BLaER1 treated with 17β-estradiol and CSF1 and Interleukin-3, amounts not matched to agents 10 nM and 100 nM (cell line): ENCODE measurements around the gene LECT2.

ENCODE experiments used
- H3K27ac ChIP-seq, 11 experiments: shearing (Covaris generic); formaldehyde crosslinking; 2 replicates each; pipeline ENCODE4 v1.8.1; 2022
- H3K27me3 ChIP-seq, 11 experiments: shearing (Covaris generic); formaldehyde crosslinking; 2 replicates each; pipeline ENCODE4 v1.8.1; 2022
- H3K36me3 ChIP-seq, 11 experiments: shearing (Covaris generic); formaldehyde crosslinking; 2 replicates each; pipeline ENCODE4 v1.8.1; 2022
- H3K4me1 ChIP-seq, 10 experiments: shearing (Covaris generic); formaldehyde crosslinking; 2 replicates each; pipeline ENCODE4 v1.8.1; 2022
- H3K4me2 ChIP-seq, 11 experiments: shearing (Covaris generic); formaldehyde crosslinking; 2 replicates each; pipeline ENCODE4 v1.8.1; 2022
- H3K4me3 ChIP-seq, 10 experiments: shearing (Covaris generic); formaldehyde crosslinking; 2 replicates each; pipeline ENCODE4 v1.8.1; 2022
- H3K9ac ChIP-seq, 11 experiments: shearing (Covaris generic); formaldehyde crosslinking; 2 replicates each; pipeline ENCODE4 v1.8.1; 2022
- H3K9me3 ChIP-seq, 11 experiments: shearing (Covaris generic); formaldehyde crosslinking; replicated peaks in 1 of 11; 2 replicates each; pipeline ENCODE4 v1.8.1; 2022
- H4K20me1 ChIP-seq, 11 experiments: shearing (Covaris generic); formaldehyde crosslinking; 2 replicates each; pipeline ENCODE4 v1.8.1; 2022
- Cebpa-rat ChIP-seq, 11 experiments: shearing (Covaris generic); IDR thresholded peaks; 2 replicates each; pipeline ENCODE4 v1.8.1; 2022

LECT2 gene

GRCh38 chr5:135974021-135974600 is 19.3 kb upstream of the LECT2 start:
- no peaks in the 10 kb centered on the region; a peak in 1 of 22 replicates for H3K27me3 ChIP-seq
- no peak overlapping the region for H3K4me3 ChIP-seq
- no peak overlapping the region for H3K27ac ChIP-seq
- H3K4me2 ChIP-seq: peak overlapping the region in 1 of 11 experiments; percentile 17; a peak in 1 of 22 replicates
- no peak for TF ChIP-seq Cebpa-rat (IDR thresholded peaks at IDR 0.05)
- H3K9ac ChIP-seq: no peak overlapping the region
- no peaks in the 10 kb centered on the region for H3K4me1 ChIP-seq
- no peaks in the 10 kb centered on the region for H3K36me3 ChIP-seq
- no peaks in the 10 kb centered on the region for H4K20me1 ChIP-seq
- peaks cover 0 to 10% (median 0%) of the 10 kb centered on the region in 11 experiments; a peak in 4 of 22 replicates for H3K9me3 ChIP-seq

GRCh38 chr5:135973323-135974020 is 18.7 kb upstream of the LECT2 start:
- peaks cover 0 to 11% (median 0%) of the 10 kb centered on the region in 11 experiments; a peak in 5 of 22 replicates for H3K9me3 ChIP-seq
- H3K4me1 ChIP-seq: no peaks in the 10 kb centered on the region
- TF ChIP-seq Cebpa-rat (IDR thresholded peaks at IDR 0.05): no peak
- no peaks in the 10 kb centered on the region for H3K36me3 ChIP-seq
- H3K4me2 ChIP-seq: peak overlapping the region in 1 of 11 experiments; percentile 17; a peak in 1 of 22 replicates
- no peak overlapping the region for H3K9ac ChIP-seq
- H3K27ac ChIP-seq: no peak overlapping the region
- no peak overlapping the region for H3K4me3 ChIP-seq
- no peaks in the 10 kb centered on the region for H4K20me1 ChIP-seq
- H3K27me3 ChIP-seq: no peaks in the 10 kb centered on the region; a peak in 1 of 22 replicates

- Histone ChIP-seq H4K20me1 (no peaks in the 10 kb centered on the region), H3K9ac (no peak overlapping the region), H3K9me3 (peaks cover 0 to 17% (median 0%) of the 10 kb centered on the region in 11 experiments; a peak in 3 of 22 replicates), H3K36me3 (no peaks in the 10 kb centered on the region), H3K27ac (no peak overlapping the region), H3K4me1 (no peaks in the 10 kb centered on the region), H3K4me3 (no peak overlapping the region), H3K4me2 (no peak overlapping the region), H3K27me3 (no peaks in the 10 kb centered on the region; a peak in 1 of 22 replicates)
- TF ChIP-seq Cebpa-rat (IDR thresholded peaks at IDR 0.05): no peak
These were observed 16.9 kb upstream of the LECT2 start for GRCh38 chr5:135971701-135972100.

GRCh38 chr5:135966790-135967189 is 12.0 kb upstream of the LECT2 start:
- Histone ChIP-seq H4K20me1 (no peaks in the 10 kb centered on the region), H3K4me2 (no peak overlapping the region), H3K9ac (no peak overlapping the region), H3K4me3 (no peak overlapping the region), H3K36me3 (no peaks in the 10 kb centered on the region), H3K27ac (no peak overlapping the region), H3K9me3 (peaks cover 0 to 17% (median 0%) of the 10 kb centered on the region in 11 experiments; a peak in 3 of 22 replicates), H3K4me1 (peaks cover 0 to 17% (median 0%) of the 10 kb centered on the region in 10 experiments; a peak in 8 of 20 replicates), H3K27me3 (no peaks in the 10 kb centered on the region)
- TF ChIP-seq Cebpa-rat (IDR thresholded peaks at IDR 0.05): no peak

- H3K4me2 ChIP-seq: no peak overlapping the region
- H4K20me1 ChIP-seq: no peaks in the 10 kb centered on the region
- H3K4me3 ChIP-seq: no peak overlapping the region
- TF ChIP-seq Cebpa-rat (IDR thresholded peaks at IDR 0.05): no peak
- no peaks in the 10 kb centered on the region for H3K27me3 ChIP-seq
- H3K27ac ChIP-seq: no peak overlapping the region
- peaks cover 0 to 17% (median 0%) of the 10 kb centered on the region in 10 experiments; a peak in 8 of 20 replicates for H3K4me1 ChIP-seq
- no peaks in the 10 kb centered on the region for H3K36me3 ChIP-seq
- no peak overlapping the region for H3K9ac ChIP-seq
- peaks cover 0 to 16% (median 0%) of the 10 kb centered on the region in 11 experiments; a peak in 3 of 22 replicates for H3K9me3 ChIP-seq
These were observed 11.4 kb upstream of the LECT2 start for GRCh38 chr5:135966165-135966564.

- no peaks in the 10 kb centered on the region for H4K20me1 ChIP-seq
These were observed 10.7 kb upstream of the LECT2 start for GRCh38 chr5:135965504-135965903.

GRCh38 chr5:135964670-135965320 is 10.0 kb upstream of the LECT2 start:
- Histone ChIP-seq H3K27ac (no peak overlapping the region), H3K4me2 (peak overlapping the region in 4 of 11 experiments; percentile 18 to 68 (median 44); a peak in 6 of 22 replicates), H3K4me1 (peaks cover 0 to 17% (median 0%) of the 10 kb centered on the region in 10 experiments; a peak in 8 of 20 replicates), H3K27me3 (no peaks in the 10 kb centered on the region), H4K20me1 (no peaks in the 10 kb centered on the region), H3K9me3 (peaks cover 0 to 8% (median 0%) of the 10 kb centered on the region in 11 experiments; a peak in 1 of 22 replicates), H3K36me3 (no peaks in the 10 kb centered on the region), H3K9ac (no peak overlapping the region), H3K4me3 (no peak overlapping the region)
- TF ChIP-seq Cebpa-rat (IDR thresholded peaks at IDR 0.05): no peak

More at GRCh38 chr5:135965504-135965903, 10.7 kb upstream of the LECT2 start:
- Histone ChIP-seq H3K27me3 (no peaks in the 10 kb centered on the region), H3K27ac (no peak overlapping the region), H3K9ac (no peak overlapping the region), H3K4me2 (peak overlapping the region in 4 of 11 experiments; percentile 18 to 68 (median 44); a peak in 6 of 22 replicates), H3K9me3 (peaks cover 0 to 9% (median 0%) of the 10 kb centered on the region in 11 experiments; a peak in 2 of 22 replicates), H3K36me3 (no peaks in the 10 kb centered on the region), H3K4me1 (peaks cover 0 to 17% (median 0%) of the 10 kb centered on the region in 10 experiments; a peak in 8 of 20 replicates), H3K4me3 (no peak overlapping the region)
- TF ChIP-seq Cebpa-rat (IDR thresholded peaks at IDR 0.05): no peak

- H3K36me3 ChIP-seq: no peaks in the 10 kb centered on the region
- H3K4me3 ChIP-seq: no peak overlapping the region
- peaks cover 0 to 7% (median 0%) of the 10 kb centered on the region in 10 experiments; a peak in 6 of 20 replicates for H3K4me1 ChIP-seq
- no peak overlapping the region for H3K27ac ChIP-seq
- H4K20me1 ChIP-seq: no peaks in the 10 kb centered on the region
- no peak overlapping the region for H3K9ac ChIP-seq
- no peak overlapping the region for H3K4me2 ChIP-seq
- H3K27me3 ChIP-seq: no peaks in the 10 kb centered on the region
- peaks cover 0 to 5% (median 0%) of the 10 kb centered on the region in 11 experiments; a peak in 2 of 22 replicates for H3K9me3 ChIP-seq
- TF ChIP-seq Cebpa-rat (IDR thresholded peaks at IDR 0.05): no peak
These were observed 742 bp upstream of the LECT2 start for GRCh38 chr5:135955525-135955924.

GRCh38 chr5:135953850-135954249 is 933 bp downstream of the LECT2 start:
- Histone ChIP-seq H3K9me3 (peaks cover 0 to 5% (median 0%) of the 10 kb centered on the region in 11 experiments; a peak in 2 of 22 replicates), H3K27me3 (no peaks in the 10 kb centered on the region), H3K4me1 (peaks cover 0 to 10% (median 0%) of the 10 kb centered on the region in 10 experiments; a peak in 6 of 20 replicates), H3K36me3 (no peaks in the 10 kb centered on the region), H3K27ac (no peak overlapping the region), H3K9ac (no peak overlapping the region), H3K4me2 (no peak overlapping the region), H3K4me3 (no peak overlapping the region), H4K20me1 (no peaks in the 10 kb centered on the region)
- TF ChIP-seq Cebpa-rat (IDR thresholded peaks at IDR 0.05): no peak
